Measurements from ENCODE around the gene CLC. TPM values are rescaled to one million over a fixed set of nuclear protein-coding genes. Genes with fewer than 3 reads are reported as not detected.

Gene CLC
- total RNA-seq, 2 donors from 2014 or later = not detected

DNA sequence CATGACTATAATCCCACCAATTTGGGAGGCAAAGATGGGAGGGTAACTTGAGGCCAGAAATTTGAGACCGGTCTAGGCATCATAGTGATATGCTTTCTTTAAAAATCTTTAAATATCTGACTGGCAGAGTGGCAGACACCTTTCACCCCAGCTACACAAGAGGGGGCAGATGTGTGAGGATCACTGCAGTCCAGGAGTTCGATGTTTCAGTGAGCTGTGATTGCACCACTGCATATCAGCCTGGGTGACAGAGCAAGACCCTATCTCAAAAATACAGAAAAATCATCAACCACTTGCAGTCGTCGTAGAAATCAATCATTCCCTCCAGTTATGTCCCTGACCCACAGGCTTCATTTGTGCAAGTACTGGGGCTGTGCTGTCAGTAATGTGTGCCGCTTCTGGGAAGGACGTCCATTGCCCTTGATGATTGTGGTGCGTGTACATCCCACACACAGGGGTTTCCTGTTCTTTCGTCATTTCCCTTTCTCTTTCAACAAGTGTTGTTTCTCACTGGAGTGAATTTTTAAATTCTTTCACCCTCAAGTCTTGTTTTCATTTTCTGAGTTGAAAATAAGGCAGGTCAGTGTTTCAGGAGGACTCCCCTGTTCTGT, 32.1 kb downstream of the CLC start:
- no peak overlapping the region for H3K27ac ChIP-seq
- H3K4me1 ChIP-seq (replicated peaks) = no peaks in the 10 kb centered on the region
- H3K36me3 ChIP-seq = no peaks in the 10 kb centered on the region
- intact Hi-C loops (cut with DNase I) = no loop called here
- 77% methylated on average over 8 of the region's 8 CpGs for WGBS
- H3K4me3 ChIP-seq = no peak overlapping the region
- no peaks in the 10 kb centered on the region for H3K9me3 ChIP-seq
- TF ChIP-seq POLR2A (IDR thresholded peaks at IDR 0.05) (no peak), POLR2AphosphoS5 (IDR thresholded peaks at IDR 0.05) (no peak)
- TF ChIP-seq, protein P1, sequence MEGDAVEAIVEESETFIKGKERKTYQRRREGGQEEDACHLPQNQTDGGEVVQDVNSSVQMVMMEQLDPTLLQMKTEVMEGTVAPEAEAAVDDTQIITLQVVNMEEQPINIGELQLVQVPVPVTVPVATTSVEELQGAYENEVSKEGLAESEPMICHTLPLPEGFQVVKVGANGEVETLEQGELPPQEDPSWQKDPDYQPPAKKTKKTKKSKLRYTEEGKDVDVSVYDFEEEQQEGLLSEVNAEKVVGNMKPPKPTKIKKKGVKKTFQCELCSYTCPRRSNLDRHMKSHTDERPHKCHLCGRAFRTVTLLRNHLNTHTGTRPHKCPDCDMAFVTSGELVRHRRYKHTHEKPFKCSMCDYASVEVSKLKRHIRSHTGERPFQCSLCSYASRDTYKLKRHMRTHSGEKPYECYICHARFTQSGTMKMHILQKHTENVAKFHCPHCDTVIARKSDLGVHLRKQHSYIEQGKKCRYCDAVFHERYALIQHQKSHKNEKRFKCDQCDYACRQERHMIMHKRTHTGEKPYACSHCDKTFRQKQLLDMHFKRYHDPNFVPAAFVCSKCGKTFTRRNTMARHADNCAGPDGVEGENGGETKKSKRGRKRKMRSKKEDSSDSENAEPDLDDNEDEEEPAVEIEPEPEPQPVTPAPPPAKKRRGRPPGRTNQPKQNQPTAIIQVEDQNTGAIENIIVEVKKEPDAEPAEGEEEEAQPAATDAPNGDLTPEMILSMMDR (IDR thresholded peaks at IDR 0.05) = no peak
- no peak for DNase-seq (ENCODE audit: low spot score)
- no peaks in the 10 kb centered on the region for H3K27me3 ChIP-seq (replicated peaks; ENCODE audit: insufficient read depth)

DNA sequence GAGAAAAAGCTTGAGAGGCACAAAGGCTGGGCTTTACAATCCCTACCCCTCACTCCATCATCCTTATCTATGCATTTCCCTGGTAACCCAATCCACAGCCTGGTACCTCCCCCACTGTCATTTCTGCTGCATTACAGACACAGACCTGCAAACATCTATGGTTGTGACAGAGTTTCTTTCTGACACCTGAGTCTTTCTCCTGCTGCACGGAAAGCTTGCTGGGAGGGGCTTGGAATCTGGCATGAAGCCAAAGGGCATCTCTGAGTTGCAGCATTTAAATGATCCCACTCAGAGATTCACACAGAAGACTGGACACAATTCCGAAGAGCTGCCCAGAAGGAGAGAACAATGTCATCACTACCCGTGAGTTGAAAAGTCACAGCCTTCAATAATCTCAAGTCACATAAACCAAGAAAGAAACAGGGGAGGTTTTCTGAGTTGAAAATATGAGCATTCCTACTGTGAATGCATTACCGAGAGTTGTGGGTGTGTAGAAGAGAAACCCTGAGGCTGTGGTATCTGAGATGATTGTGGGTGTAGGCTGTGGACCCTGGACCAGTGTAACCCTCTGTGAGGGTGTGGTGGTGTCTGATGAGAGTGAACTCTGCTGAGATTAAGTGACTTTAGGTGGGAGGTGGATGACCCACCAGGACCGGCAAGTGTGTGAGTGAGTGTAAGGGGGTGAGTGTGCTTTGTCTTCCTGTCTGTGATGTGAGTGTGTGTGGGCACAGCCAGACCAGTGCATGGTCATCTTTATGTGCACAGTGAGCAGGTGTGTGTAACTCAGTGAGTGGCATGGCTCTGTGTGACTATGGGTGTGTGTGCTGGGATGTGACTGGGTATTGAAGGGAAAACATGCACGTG, 33.4 kb downstream of the CLC start, which contains the start of gene LGALS14:
LGALS14 (plus strand) TSS at position 301 of the 864 bp plus-strand sequence; CDS start at position 349, 48 bp downstream.
- TF ChIP-seq POLR2AphosphoS5 (IDR thresholded peaks at IDR 0.05) (no peak), POLR2A (IDR thresholded peaks at IDR 0.05) (no peak)
- TF ChIP-seq, protein P1 (IDR thresholded peaks at IDR 0.05) = no peak
- H3K4me3 ChIP-seq = no peak within 1 kb of the TSS
- no peaks in the 10 kb centered on the region for H3K9me3 ChIP-seq
- WGBS = 32% methylated on average over 6 of the region's 6 CpGs
- no peaks in the 10 kb centered on the region for H3K4me1 ChIP-seq (replicated peaks)
- no peak for DNase-seq (ENCODE audit: low spot score)
- H3K36me3 ChIP-seq = no peaks in the 10 kb centered on the region
- H3K27me3 ChIP-seq (replicated peaks; ENCODE audit: insufficient read depth) = no peaks in the 10 kb centered on the region
- intact Hi-C loops (cut with DNase I) = no loop called here
- H3K27ac ChIP-seq = no peak within 1 kb of the TSS

DNA sequence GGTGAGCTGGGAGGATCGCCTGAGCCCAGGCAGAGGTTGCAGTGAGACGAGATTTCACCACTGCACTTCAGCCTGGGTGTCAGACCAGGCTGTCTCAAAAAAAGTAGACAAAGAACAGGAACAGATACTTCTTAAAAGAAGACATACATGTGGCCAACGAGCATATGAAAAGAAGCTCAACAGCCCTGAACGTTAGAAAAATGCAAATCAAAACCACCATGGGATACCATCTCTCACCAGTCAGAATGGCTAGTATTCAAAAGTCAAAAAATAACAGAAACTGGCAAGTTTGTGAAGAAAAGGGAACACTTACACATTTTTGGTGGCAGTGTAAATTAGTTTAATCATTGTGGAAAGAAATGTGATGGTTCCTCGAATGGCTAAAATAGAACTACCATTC, 36.5 kb downstream of the CLC start:
- Histone ChIP-seq H3K9me3 (no peaks in the 10 kb centered on the region), H3K27me3 (replicated peaks; ENCODE audit: insufficient read depth) (no peaks in the 10 kb centered on the region), H3K4me3 (no peak overlapping the region), H3K27ac (no peak overlapping the region), H3K4me1 (replicated peaks) (no peaks in the 10 kb centered on the region), H3K36me3 (no peaks in the 10 kb centered on the region)
- 70% methylated on average over 5 of the region's 5 CpGs for WGBS
- intact Hi-C loops (cut with DNase I) = no loop called here
- no peak for TF ChIP-seq POLR2AphosphoS5 (IDR thresholded peaks at IDR 0.05)
- TF ChIP-seq, protein P1 (IDR thresholded peaks at IDR 0.05) = no peak
- no peak for TF ChIP-seq POLR2A (IDR thresholded peaks at IDR 0.05)
- DNase-seq (ENCODE audit: low spot score) = no peak

DNA sequence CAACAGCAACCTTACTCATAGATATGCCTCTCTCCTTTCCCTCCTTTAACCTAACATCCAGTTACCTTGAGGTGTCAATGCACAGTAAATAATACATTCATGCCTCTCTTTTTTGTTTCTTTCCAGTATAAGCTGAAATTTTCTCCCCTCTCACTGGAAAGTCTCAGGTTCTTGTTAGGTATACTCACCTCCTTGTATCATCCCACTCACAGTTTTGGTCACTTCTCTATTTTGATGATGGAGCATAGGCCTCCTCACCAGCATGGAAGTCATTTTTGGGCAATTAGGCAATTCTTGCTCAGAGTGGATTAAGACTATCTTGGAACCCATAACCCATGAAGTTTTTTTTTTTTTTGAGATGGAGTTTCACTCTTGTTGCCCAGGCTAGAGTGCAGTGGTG, 39.3 kb downstream of the CLC start:
- Histone ChIP-seq H3K4me3 (no peak overlapping the region), H3K27me3 (replicated peaks; ENCODE audit: insufficient read depth) (no peaks in the 10 kb centered on the region), H3K36me3 (no peaks in the 10 kb centered on the region), H3K9me3 (no peaks in the 10 kb centered on the region), H3K27ac (no peak overlapping the region), H3K4me1 (replicated peaks) (no peaks in the 10 kb centered on the region)
- intact Hi-C loops (cut with DNase I) = no loop called here
- DNase-seq (ENCODE audit: low spot score) = no peak
- no peak for TF ChIP-seq POLR2AphosphoS5 (IDR thresholded peaks at IDR 0.05)
- TF ChIP-seq POLR2A (IDR thresholded peaks at IDR 0.05) = no peak
- TF ChIP-seq, protein P1 (IDR thresholded peaks at IDR 0.05) = no peak

Measured in prostate gland (tissue), 2 donors.